GM23248 (cell line): ENCODE measurements around the gene FGFR4.

Experiments used
- EZH2 ChIP-seq: fragments of 200-600 bp; sonication (generic); IDR thresholded peaks from 2 replicates; pipeline ENCODE4 v1.6.1; 2018; ENCODE audit warnings: antibody characterized with exemption, mild to moderate bottlenecking; ENCODE audit not compliant: insufficient read depth, poor library complexity, severe bottlenecking
- EZH2phosphoT487 ChIP-seq: fragments of 200-600 bp; sonication (generic); IDR thresholded peaks from 2 replicates; pipeline ENCODE4 v1.6.1; 2018; ENCODE audit warnings: antibody characterized with exemption, moderate library complexity, mild to moderate bottlenecking, low read depth; ENCODE audit not compliant: insufficient read depth

DNA sequence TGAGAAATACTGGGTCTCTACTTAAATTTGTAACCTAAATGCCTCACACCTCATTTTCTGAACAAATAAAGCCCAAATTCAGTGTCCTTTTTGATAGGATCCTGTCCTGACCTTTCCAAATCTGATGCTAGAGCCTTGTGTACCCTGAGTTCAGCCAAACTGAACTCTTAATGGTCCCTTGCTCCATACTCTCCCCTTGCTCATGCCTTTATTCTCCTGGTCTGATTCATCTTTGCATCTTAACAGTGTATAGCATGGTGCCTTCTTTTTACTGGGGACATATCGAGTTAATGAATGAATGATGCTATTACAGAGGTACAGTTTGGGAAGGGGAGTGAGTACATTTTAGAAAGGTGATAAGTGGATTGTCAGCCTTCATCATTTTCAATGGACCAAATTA, 56.1 kb downstream of the FGFR4 start:
- no peak for TF ChIP-seq EZH2
- no peak for TF ChIP-seq EZH2phosphoT487
